ENCODE results near the gene CCDC6.

GRCh38 chr10:59832506-59832905 is 73.8 kb downstream of the CCDC6 start:
- TF ChIP-seq, protein P1, sequence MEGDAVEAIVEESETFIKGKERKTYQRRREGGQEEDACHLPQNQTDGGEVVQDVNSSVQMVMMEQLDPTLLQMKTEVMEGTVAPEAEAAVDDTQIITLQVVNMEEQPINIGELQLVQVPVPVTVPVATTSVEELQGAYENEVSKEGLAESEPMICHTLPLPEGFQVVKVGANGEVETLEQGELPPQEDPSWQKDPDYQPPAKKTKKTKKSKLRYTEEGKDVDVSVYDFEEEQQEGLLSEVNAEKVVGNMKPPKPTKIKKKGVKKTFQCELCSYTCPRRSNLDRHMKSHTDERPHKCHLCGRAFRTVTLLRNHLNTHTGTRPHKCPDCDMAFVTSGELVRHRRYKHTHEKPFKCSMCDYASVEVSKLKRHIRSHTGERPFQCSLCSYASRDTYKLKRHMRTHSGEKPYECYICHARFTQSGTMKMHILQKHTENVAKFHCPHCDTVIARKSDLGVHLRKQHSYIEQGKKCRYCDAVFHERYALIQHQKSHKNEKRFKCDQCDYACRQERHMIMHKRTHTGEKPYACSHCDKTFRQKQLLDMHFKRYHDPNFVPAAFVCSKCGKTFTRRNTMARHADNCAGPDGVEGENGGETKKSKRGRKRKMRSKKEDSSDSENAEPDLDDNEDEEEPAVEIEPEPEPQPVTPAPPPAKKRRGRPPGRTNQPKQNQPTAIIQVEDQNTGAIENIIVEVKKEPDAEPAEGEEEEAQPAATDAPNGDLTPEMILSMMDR (IDR thresholded peaks at IDR 0.05), result no peak
- TF ChIP-seq POLR2A (IDR thresholded peaks at IDR 0.05), result no peak
- TF ChIP-seq EP300 (IDR thresholded peaks at IDR 0.05), result no peak

Data from ovary (tissue), 3 donors.